HepG2 (cell line): Measurements from ENCODE around the gene PPP1R12B. TPM values are rescaled to one million over a fixed set of nuclear protein-coding genes. Genes with fewer than 3 reads are reported as not detected.

Experiments used
- ATAC-seq: fragments of 200-7000 bp; cut with Tn5 transposase; 3 replicates; pipeline ENCODE4 v1.9.1; 2020; ENCODE audit warnings: mild to moderate bottlenecking, moderate library complexity
- BruUV-seq: library from RNA; stranded (reverse); fragments of 400-500 nt; replicated peaks from 2 replicates; lab custom pipeline; 2021; lab: Mats Ljungman, UMichigan
- CTCF ChIA-PET: fragments of 300-600 bp; formaldehyde crosslinking; extraction: SDS; loops from one replicate; lab custom pipeline; 2021; ENCODE audit warnings: low total read pairs, inconsistent platforms, low intra/inter-chr PET ratio; lab: Yijun Ruan, JAX
- POLR2A ChIA-PET: fragments of 350-600 bp; sonication (Branson Sonifier 250); formaldehyde crosslinking; loops from one replicate; lab custom pipeline; 2020; ENCODE audit warnings: antibody characterized with exemption, inconsistent platforms; lab: Yijun Ruan, JAX
- DNase-seq: peaks from one replicate; pipeline ENCODE4 v3.0.0-alpha.2; 2015; ENCODE audit warnings: low spot score
- FAIRE-seq: peaks from 3 replicates; lab custom pipeline; 2011; peaks lifted over from hg19 to GRCh38; lab: Jason Lieb, UNC
- H2AFZ ChIP-seq: one replicate; pipeline ENCODE4 v1.6.1; 2011; ENCODE audit warnings: low read length, inconsistent platforms
- H3K27ac ChIP-seq: fragments of 300-600 bp; 3 replicates; pipeline ENCODE4 v1.8.0; 2011; ENCODE audit warnings: mixed run types, mild to moderate bottlenecking, mixed read lengths, low read length, inconsistent platforms; ENCODE audit not compliant: insufficient read depth; ENCODE audit errors: extremely low read length
- H3K27me3 ChIP-seq, 2 experiments: fragments of 200-600 bp in 1 of 2; 2 replicates in 1 of 2; 3 replicates in 1 of 2; pipeline versions ENCODE4 v1.6.0 to v1.8.0; 2011; ENCODE audit warnings: low read length in 2 of 2, mild to moderate bottlenecking in 2 of 2, moderate library complexity in 2 of 2, inconsistent platforms in 1 of 2; ENCODE audit not compliant: insufficient read depth in 2 of 2, control insufficient read depth in 1 of 2
- H3K36me3 ChIP-seq, 2 experiments: fragments of 200-600 bp in 1 of 2; replicated peaks in 1 of 2; 2 replicates in 1 of 2; 3 replicates in 1 of 2; pipeline versions ENCODE4 v1.5.1 to v1.8.0; 2011; ENCODE audit warnings: low read length in 2 of 2, inconsistent platforms in 1 of 2; ENCODE audit not compliant: insufficient read depth in 2 of 2, control insufficient read depth in 1 of 2
- H3K4me1 ChIP-seq: 2 replicates; pipeline ENCODE4 v1.5.1; 2012; ENCODE audit warnings: low read length, inconsistent platforms; ENCODE audit not compliant: insufficient read depth
- H3K4me2 ChIP-seq: 2 replicates; pipeline ENCODE4 v1.6.0; 2011; ENCODE audit warnings: low read depth, low read length, inconsistent platforms
- H3K4me3 ChIP-seq, 3 experiments: fragments of 200-600 bp in 1 of 3; sonication (generic), shearing (Covaris generic) in 1 of 3; replicated peaks in 1 of 3; 2 replicates each; pipeline ENCODE4 v1.5.1; 2011 to 2016; ENCODE audit warnings: low read length in 3 of 3, inconsistent platforms in 2 of 3, low read depth in 2 of 3, mild to moderate bottlenecking in 2 of 3, control low read depth in 1 of 3, mixed read lengths in 1 of 3; ENCODE audit not compliant: insufficient read depth in 1 of 3
- H3K79me2 ChIP-seq: one replicate; pipeline ENCODE4 v1.6.1; 2011; ENCODE audit warnings: low read length, inconsistent platforms; ENCODE audit not compliant: insufficient read depth
- H3K9ac ChIP-seq: 2 replicates; pipeline ENCODE4 v1.6.0; 2011; ENCODE audit warnings: mild to moderate bottlenecking, low read depth, low read length, inconsistent platforms; ENCODE audit not compliant: insufficient read depth
- H3K9me3 ChIP-seq: 2 replicates; pipeline ENCODE4 v1.5.1; 2012; ENCODE audit warnings: mild to moderate bottlenecking, low read length
- H4K20me1 ChIP-seq: 2 replicates; pipeline ENCODE4 v1.6.0; 2011; ENCODE audit warnings: inconsistent platforms, mild to moderate bottlenecking, low read length, moderate library complexity; ENCODE audit not compliant: insufficient read depth
- MED13 ChIP-seq: sonication (generic); formaldehyde crosslinking; IDR thresholded peaks from 2 replicates; pipeline ENCODE4 v1.5.0; 2020; ENCODE audit warnings: missing genetic modification reagents
- NPAS2 ChIP-seq: sonication (generic); formaldehyde crosslinking; IDR thresholded peaks from 2 replicates; pipeline ENCODE4 v1.8.0; 2022; ENCODE audit warnings: mild to moderate bottlenecking, missing genetic modification reagents, borderline replicate concordance
- ONECUT2 ChIP-seq: sonication (generic); formaldehyde crosslinking; IDR thresholded peaks from 2 replicates; pipeline ENCODE4 v1.4.0; 2020; ENCODE audit warnings: missing genetic modification reagents
- TCF12 ChIP-seq, 2 experiments: fragments of 450-650 bp in 1 of 2; sonication (generic) in 1 of 2; formaldehyde crosslinking in 1 of 2; IDR thresholded peaks; 2 replicates each; pipeline versions ENCODE4 v1.6.1 to v1.8.0; 2017 to 2022; ENCODE audit warnings: antibody characterized with exemption in 1 of 2, mild to moderate bottlenecking in 1 of 2, missing genetic modification reagents in 1 of 2, moderate library complexity in 1 of 2
- TOE1 ChIP-seq: sonication (generic); formaldehyde crosslinking; IDR thresholded peaks from 2 replicates; pipeline ENCODE4 v1.4.0; 2020; ENCODE audit warnings: mild to moderate bottlenecking, missing genetic modification reagents
- ZBTB34 ChIP-seq: sonication (generic); formaldehyde crosslinking; IDR thresholded peaks from 2 replicates; pipeline ENCODE4 v1.8.0; 2022; ENCODE audit warnings: mild to moderate bottlenecking, missing genetic modification reagents
- ZFAT ChIP-seq: sonication (generic); formaldehyde crosslinking; conservative IDR thresholded peaks from 2 replicates; pipeline ENCODE4 v1.8.1; 2023; ENCODE audit warnings: missing genetic modification reagents, inconsistent platforms
- ZNF234 ChIP-seq: sonication (generic); formaldehyde crosslinking; conservative IDR thresholded peaks from 2 replicates; pipeline ENCODE4 v1.5.1; 2020; ENCODE audit warnings: mild to moderate bottlenecking, missing genetic modification reagents
- ZNF652 ChIP-seq: IDR thresholded peaks from 2 replicates; pipeline ENCODE4 v1.6.1; 2016; ENCODE audit warnings: low read depth, borderline replicate concordance
- WGBS: methylation state at CpG from one replicate; pipeline ENCODE4 v1.1.6; 2017; ENCODE audit warnings: low lambda C conversion rate; 5-methylcytosine and 5-hydroxymethylcytosine counted together
- in situ Hi-C: cut with HindIII; loops from 2 replicates; pipeline ENCODE4 v1.10.0; 2017; ENCODE audit warnings: low pct_unique_long_range_greater_than_20kb; ENCODE audit not compliant: extremely low pct_ligation_motif_present
- intact Hi-C: fragments of 100-400 bp; cut with micrococcal nuclease; formaldehyde crosslinking; loops from one replicate; pipeline ENCODE4 v1.10.0; 2022; ENCODE audit not compliant: unreplicated experiment
- polyA plus RNA-seq, 8 experiments: library from polyadenylated mRNA; depleted of rRNA in 3 of 8; stranded (reverse) in 7 of 8; unstranded in 1 of 8; fragments of >200 nt; fragmentation: Illumina TruSeq in 4 of 8; extraction: Trizol in 4 of 8; gene quantifications; 2 replicates each; pipeline versions ENCODE4 v1.2.1 to v1.2.3, GENCODE V29; 2011 to 2016; ENCODE audit warnings: low read depth in 4 of 8, missing spikeins in 1 of 8, mixed read lengths in 1 of 8; ENCODE audit not compliant: insufficient read depth in 1 of 8
- total RNA-seq, 5 experiments: library from RNA; depleted of rRNA; stranded (reverse); fragments of >200 nt; fragmentation: Illumina TruSeq; extraction: Trizol; gene quantifications; 2 replicates each; pipeline ENCODE4 v1.2.3, GENCODE V29; 2016; ENCODE audit warnings: low read depth in 1 of 5
- TF ChIP-seq, protein P1 (sequence below): sonication (generic); formaldehyde crosslinking; IDR thresholded peaks from 2 replicates; pipeline ENCODE4 v1.5.0; 2020; ENCODE audit warnings: mild to moderate bottlenecking, missing genetic modification reagents, borderline replicate concordance
- TF ChIP-seq, protein P2 (sequence below): IDR thresholded peaks from 2 replicates; pipeline ENCODE4 v1.6.1; 2016; ENCODE audit warnings: missing compliant biosample characterization, missing genetic modification reagents, borderline replicate concordance

PPP1R12B gene
- total and polyA plus RNA-seq, 2 of the 13 experiments (the other 11 are each of a cell fraction or from before 2014, with no cell fraction given): 12.0 to 13.6 TPM

GRCh38 chr1:202615501-202616354 is 267.2 kb downstream of the PPP1R12B start:
- no peak for DNase-seq
- in situ Hi-C loops: no loop called here
- no peaks in the 10 kb centered on the region for H3K9me3 ChIP-seq
- POLR2A ChIA-PET: no interaction called here
- no peak overlapping the region for H3K4me2 ChIP-seq
- FAIRE-seq: no peak
- CTCF ChIA-PET: no interaction called here
- no peak overlapping the region for H2AFZ ChIP-seq
- H3K27ac ChIP-seq: no peak overlapping the region
- H3K79me2 ChIP-seq: no peaks in the 10 kb centered on the region
- no peak overlapping the region for H3K9ac ChIP-seq
- intact Hi-C loops: no loop called here
- H3K36me3 ChIP-seq: no peaks in the 10 kb centered on the region
- no TSS peak for BruUV-seq
- no peak overlapping the region for H3K4me3 ChIP-seq
- WGBS: 51% methylated on average over 11 of the region's 11 CpGs
- H3K4me1 ChIP-seq: peaks cover 11% of the 10 kb centered on the region
- no peak for ATAC-seq
- no peaks in the 10 kb centered on the region; a peak in 1 of 5 replicates for H3K27me3 ChIP-seq
- H4K20me1 ChIP-seq: no peaks in the 10 kb centered on the region
- TF ChIP-seq TOE1 (CRISPR knock-in tag) (no peak), ONECUT2 (CRISPR knock-in tag) (no peak), ZNF234 (CRISPR knock-in tag) (no peak), ZBTB34 (CRISPR knock-in tag) (no peak), ZNF652 (no peak), TCF12 (IDR thresholded peaks at IDR 0.05) (no peak), TCF12 (CRISPR knock-in tag; IDR thresholded peaks at IDR 0.05) (no peak), MED13 (CRISPR knock-in tag) (no peak), NPAS2 (CRISPR knock-in tag) (no peak), ZFAT (CRISPR knock-in tag) (no peak)
- TF ChIP-seq, protein P1, sequence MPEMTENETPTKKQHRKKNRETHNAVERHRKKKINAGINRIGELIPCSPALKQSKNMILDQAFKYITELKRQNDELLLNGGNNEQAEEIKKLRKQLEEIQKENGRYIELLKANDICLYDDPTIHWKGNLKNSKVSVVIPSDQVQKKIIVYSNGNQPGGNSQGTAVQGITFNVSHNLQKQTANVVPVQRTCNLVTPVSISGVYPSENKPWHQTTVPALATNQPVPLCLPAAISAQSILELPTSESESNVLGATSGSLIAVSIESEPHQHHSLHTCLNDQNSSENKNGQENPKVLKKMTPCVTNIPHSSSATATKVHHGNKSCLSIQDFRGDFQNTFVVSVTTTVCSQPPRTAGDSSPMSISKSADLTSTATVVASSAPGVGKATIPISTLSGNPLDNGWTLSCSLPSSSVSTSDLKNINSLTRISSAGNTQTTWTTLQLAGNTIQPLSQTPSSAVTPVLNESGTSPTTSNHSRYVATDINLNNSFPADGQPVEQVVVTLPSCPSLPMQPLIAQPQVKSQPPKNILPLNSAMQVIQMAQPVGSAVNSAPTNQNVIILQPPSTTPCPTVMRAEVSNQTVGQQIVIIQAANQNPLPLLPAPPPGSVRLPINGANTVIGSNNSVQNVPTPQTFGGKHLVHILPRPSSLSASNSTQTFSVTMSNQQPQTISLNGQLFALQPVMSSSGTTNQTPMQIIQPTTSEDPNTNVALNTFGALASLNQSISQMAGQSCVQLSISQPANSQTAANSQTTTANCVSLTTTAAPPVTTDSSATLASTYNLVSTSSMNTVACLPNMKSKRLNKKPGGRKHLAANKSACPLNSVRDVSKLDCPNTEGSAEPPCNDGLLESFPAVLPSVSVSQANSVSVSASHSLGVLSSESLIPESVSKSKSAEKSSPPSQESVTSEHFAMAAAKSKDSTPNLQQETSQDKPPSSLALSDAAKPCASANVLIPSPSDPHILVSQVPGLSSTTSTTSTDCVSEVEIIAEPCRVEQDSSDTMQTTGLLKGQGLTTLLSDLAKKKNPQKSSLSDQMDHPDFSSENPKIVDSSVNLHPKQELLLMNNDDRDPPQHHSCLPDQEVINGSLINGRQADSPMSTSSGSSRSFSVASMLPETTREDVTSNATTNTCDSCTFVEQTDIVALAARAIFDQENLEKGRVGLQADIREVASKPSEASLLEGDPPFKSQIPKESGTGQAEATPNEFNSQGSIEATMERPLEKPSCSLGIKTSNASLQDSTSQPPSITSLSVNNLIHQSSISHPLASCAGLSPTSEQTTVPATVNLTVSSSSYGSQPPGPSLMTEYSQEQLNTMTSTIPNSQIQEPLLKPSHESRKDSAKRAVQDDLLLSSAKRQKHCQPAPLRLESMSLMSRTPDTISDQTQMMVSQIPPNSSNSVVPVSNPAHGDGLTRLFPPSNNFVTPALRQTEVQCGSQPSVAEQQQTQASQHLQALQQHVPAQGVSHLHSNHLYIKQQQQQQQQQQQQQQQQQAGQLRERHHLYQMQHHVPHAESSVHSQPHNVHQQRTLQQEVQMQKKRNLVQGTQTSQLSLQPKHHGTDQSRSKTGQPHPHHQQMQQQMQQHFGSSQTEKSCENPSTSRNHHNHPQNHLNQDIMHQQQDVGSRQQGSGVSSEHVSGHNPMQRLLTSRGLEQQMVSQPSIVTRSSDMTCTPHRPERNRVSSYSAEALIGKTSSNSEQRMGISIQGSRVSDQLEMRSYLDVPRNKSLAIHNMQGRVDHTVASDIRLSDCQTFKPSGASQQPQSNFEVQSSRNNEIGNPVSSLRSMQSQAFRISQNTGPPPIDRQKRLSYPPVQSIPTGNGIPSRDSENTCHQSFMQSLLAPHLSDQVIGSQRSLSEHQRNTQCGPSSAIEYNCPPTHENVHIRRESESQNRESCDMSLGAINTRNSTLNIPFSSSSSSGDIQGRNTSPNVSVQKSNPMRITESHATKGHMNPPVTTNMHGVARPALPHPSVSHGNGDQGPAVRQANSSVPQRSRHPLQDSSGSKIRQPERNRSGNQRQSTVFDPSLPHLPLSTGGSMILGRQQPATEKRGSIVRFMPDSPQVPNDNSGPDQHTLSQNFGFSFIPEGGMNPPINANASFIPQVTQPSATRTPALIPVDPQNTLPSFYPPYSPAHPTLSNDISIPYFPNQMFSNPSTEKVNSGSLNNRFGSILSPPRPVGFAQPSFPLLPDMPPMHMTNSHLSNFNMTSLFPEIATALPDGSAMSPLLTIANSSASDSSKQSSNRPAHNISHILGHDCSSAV (CRISPR knock-in tag): no peak
- TF ChIP-seq, protein P2, sequence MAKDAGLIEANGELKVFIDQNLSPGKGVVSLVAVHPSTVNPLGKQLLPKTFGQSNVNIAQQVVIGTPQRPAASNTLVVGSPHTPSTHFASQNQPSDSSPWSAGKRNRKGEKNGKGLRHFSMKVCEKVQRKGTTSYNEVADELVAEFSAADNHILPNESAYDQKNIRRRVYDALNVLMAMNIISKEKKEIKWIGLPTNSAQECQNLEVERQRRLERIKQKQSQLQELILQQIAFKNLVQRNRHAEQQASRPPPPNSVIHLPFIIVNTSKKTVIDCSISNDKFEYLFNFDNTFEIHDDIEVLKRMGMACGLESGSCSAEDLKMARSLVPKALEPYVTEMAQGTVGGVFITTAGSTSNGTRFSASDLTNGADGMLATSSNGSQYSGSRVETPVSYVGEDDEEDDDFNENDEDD (CRISPR knock-in tag): no peak
